ENCODE measurements around the gene HNF4A.
"Not testable (repeated sequence)": the region's sequence is repeated elsewhere in the genome, so short reads cannot be mapped to it uniquely, and the experiment has no call there.

HNF4A gene

GRCh38 chr20:44447827-44448419 lies 92.4 kb downstream of the HNF4A start:
- DNase-seq: no peak

- DNase-seq: no peak
These were observed 93.5 kb downstream of the HNF4A start for GRCh38 chr20:44448753-44449546.

GRCh38 chr20:44449864-44450263 lies 94.4 kb downstream of the HNF4A start:
- DNase-seq: no peak

- no peak for DNase-seq
These were observed 94.9 kb downstream of the HNF4A start for GRCh38 chr20:44450281-44450889.

DNA sequence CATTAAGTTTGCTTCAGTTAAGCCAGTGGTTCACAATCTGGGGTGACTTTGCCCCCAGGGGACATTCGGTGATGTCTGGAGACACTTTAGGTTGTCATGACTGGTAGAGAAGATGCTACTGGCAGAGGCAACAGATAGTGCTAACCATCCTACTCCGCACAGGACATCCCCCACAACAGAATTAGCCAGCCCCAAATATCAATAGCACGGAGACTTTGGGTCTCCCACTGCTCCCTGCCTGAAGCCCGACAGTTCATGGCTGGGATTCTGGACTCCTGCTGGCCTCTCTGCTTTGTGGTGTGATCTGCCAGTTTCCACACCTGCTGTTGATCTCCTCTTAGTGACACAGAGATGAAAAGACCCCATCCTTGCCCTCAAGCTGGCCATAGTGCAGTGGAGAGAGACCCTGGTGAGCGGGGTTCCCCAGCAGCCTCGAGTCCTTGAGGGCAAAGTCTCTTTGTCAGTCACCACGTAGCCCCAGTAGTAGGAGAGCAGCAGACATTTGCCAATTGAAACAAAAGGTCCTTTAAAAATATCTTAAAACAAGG lies 95.5 kb downstream of the HNF4A start:
- no peak for DNase-seq

- no peak for DNase-seq
These were observed 98.9 kb downstream of the HNF4A start for GRCh38 chr20:44454306-44454963.

GRCh38 chr20:44455126-44455525 lies 99.6 kb downstream of the HNF4A start:
- DNase-seq: no peak

DNA sequence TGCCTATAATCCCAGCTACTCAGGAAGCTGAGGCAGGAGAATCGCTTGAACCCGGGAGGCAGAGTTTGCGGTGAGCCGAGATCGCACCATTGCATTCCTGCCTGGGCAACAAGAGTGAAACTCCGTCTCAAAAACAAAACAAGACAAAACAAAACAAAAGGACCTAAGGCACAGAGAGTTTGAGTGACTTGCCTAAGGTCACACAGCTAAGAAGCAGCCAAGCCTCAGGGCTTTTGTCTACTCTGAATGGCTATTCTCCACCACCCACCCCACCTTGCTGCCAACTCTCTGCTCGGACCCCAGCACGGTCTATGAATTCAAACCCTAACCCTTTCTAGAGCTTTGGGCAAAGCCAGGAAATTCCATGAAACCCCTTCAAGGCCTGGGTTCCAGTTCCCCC lies 101.1 kb downstream of the HNF4A start:
- DNase-seq: no peak

DNA sequence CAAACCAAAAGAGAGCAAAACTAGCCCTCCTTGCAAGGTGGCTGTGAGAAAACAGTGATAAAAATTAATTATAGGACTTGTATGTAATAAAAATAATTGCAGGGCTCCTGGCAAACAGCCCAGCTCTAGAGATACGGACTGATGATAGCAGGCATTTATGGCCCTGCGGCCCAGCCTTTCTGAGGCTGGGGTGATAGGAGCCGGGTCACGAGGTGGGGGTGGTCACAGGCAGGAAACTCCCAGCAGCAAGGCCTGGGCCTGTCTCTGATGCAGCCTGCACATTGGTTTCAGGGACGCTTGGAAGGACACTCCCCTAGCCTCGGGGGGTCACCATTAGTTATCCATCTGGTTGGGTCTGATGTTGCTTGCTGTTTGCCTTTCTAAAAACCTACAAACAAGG lies 101.5 kb downstream of the HNF4A start:
- no peak for DNase-seq

GRCh38 chr20:44459271-44459670 lies 103.8 kb downstream of the HNF4A start:
- DNase-seq: no peak

- peak in 1 of 2 donors; percentile 4 for DNase-seq
These were observed 105.3 kb downstream of the HNF4A start for GRCh38 chr20:44460795-44461141.

DNA sequence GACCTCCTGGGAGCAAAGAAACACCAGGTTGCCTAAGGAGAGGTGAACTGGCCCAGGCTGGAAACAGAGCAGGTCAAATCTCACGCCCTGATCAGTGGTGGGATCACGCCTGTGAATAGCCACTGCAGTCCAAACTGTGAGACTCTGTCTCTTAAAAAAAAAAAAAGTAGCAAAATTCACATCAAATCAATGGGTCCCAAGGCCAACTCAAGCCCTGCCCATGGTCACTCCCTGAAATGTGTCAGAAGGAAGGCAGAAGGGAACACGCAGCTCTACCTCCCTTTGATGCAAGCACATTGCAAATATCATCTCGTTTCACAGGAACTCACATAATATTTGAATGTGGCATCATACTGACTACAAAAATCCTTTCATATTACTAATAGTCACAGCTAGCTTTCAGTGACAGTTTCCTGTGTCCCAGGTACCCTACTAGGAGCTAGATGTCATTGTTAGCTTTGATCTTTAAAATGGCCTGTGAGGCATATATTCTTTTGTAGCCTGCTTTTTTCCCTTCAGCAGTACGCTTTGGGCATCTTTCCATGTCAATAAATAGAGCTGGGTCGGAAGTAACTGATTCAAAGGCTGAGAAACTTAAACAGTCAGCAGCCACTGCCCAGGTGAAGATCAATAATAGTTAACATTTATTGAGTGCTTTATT lies 105.8 kb downstream of the HNF4A start:
- no peak for DNase-seq

DNA sequence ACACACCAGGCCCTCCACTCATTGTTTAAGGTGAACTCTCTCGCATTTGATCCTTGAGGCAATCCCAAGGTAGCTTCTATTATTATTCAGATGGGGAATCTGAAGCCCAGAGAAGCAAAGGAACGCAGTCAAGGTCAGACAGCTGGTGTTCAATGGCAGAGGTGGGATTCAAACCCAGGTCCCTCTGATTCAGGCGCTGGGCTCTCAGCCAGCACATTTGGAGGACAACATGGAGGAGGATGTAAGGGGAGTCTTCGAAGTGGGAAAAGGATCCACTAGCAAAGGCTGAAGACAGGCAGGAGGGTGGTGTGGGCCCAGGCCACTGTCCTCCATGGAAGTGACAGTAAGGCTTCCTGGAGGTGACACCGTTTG lies 106.3 kb downstream of the HNF4A start:
- no peak for DNase-seq

DNA sequence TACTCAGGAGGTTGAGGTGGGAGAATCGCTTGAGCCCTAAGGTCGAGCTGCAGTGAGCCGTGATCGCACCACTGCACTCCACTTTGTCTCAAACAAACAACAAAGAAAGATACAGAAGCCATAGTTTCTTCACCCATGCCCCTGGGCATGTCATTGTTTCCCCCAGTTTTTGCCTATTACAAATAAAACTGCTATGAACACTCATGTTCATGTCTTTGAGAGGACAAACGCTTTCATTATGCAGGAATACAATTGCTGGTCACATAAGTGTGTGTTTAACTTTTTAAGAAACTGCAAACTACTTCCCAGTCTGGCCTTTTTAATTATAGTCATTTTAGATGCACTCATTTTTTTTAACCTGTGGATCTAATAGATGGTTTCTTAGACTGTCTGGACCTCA lies 108.0 kb downstream of the HNF4A start:
- no peak for DNase-seq

DNA sequence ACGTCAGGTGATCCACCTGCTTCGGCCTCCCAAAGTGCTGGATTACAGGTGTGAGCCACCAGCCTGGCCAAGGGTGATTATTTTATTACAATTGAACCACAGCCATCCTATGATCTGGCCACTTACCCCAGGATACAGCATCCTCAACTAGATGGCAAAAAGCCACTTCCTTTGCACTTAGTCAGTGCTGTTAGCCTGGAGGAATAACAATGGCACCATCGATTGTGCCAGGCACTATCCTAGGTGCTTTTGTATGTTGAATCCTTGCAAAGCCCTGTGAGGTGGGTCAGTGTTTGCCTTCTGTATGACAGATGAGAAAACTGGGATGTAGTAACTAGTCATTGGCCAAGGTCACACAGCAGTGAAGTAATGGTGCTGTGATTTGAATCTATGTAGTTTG lies 109.0 kb downstream of the HNF4A start:
- no peak for DNase-seq

DNA sequence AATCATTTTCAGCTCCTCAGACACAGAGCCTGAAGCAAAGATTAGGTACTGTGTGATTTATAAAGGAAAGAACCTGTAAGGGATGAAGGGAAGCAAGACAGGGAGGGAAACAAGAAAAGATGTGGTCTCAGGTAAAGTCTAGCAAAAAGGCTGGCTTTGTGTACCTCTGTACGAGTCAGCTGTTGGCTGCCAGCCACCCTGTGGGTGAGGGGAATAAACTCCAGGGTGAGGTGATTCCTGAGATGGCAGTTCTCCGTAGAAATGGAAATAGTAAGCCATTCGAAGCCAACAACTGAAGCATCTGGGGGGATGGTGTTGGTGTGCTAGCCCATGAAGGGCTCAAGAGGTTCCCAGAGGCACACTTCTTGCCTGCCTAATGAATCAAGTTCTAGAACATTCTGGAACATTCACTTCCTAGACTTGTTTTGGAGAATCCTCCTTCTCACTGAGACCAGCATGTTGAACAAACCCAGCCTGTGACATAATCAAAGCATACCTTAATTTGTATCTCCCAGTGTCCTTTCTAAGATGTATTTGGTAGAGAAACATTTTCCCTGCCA lies 109.6 kb downstream of the HNF4A start:
- DNase-seq: no peak

- no peak for DNase-seq
These were observed 111.9 kb downstream of the HNF4A start for GRCh38 chr20:44467289-44467883.

GRCh38 chr20:44468044-44468782 lies 112.7 kb downstream of the HNF4A start:
- no peak for DNase-seq

- DNase-seq: no peak
These were observed 114.8 kb downstream of the HNF4A start for GRCh38 chr20:44470327-44470726.

DNA sequence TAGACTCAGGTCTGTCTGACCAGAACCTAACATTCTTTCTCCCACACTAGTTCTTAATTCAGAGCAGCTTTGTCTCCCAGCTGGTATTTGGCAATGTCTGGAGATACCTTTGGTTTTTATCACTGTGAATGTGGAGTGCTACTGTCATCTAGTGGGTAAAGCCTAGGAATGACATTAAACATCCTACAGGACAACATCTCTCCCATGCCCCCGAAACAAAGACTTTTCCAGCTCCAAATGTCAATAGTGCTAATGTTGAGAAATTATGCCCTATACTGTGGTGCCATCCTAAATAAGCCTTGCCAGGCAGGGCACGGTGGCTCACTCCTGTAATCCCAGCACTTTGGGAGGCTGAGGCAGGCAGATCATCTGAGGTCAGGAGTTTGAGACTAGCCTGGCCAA lies 116.0 kb downstream of the HNF4A start:
- DNase-seq: no peak

GRCh38 chr20:44472283-44472682 lies 116.8 kb downstream of the HNF4A start:
- DNase-seq: not testable (repeated sequence)

DNA sequence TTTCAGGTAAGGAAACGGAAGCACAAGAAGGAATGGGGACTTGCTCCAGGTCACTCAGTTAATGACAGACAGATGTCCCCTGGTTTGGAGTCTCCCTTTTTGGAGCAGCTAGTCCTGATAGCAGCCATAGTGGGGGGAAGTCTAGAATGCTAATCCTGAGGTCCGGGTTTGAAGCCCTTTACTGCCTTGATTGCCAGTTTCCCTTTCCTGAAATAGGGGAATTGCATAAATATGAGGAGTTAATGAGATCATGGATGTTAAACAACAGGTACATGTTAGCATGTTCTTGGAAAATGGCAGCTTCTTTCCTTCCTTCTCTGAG lies 119.8 kb downstream of the HNF4A start:
- no peak for DNase-seq

Measured in activated CD4-positive, alpha-beta T cell treated with anti-CD3 and anti-CD28 coated beads for 4 hours (primary cell).